GM12892 (cell line): ENCODE results near the gene GALNT7.

Source experiments
- POLR2A ChIP-seq: IDR thresholded peaks from 2 replicates; pipeline ENCODE4 v1.6.1; 2011; ENCODE audit warnings: low read depth, low read length, control low read depth
- POLR2AphosphoS5 ChIP-seq: IDR thresholded peaks from 2 replicates; pipeline ENCODE4 v1.6.1; 2011; ENCODE audit warnings: low read depth, low read length, control low read depth

DNA sequence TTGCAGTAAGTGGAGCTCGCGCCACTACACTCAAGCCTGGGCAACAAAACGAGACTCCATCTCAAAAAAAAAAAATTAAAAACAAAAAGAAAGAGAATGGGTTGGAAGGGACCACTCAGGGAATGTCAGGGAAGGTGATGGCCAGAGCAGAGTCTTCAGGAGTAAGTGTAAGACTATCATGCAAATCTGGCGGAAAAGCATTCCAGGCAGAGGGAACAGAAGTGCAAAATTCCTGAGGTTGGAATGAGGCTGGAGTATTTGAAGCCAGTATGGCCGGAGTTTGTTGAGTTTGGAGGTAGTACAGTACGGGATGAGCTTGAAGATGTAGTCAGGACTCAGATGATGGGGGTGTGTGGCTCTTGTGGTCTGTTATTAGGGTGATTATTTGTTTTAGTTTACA, 7.4 kb downstream of the GALNT7 start:
- no peak for TF ChIP-seq POLR2AphosphoS5
- no peak for TF ChIP-seq POLR2A
